NCI-H2171 (cell line): ENCODE data around the gene OARD1.
"Not testable (repeated sequence)": the region's sequence is repeated elsewhere in the genome, so short reads cannot be mapped to it uniquely, and the experiment has no call there.

Experiments used
- DNase-seq: peaks from one replicate; lab custom pipeline; 2025; lab: John Stamatoyannopoulos, UW

The OARD1 gene

GRCh38 chr6:41025966-41026530 lies 46.1 kb downstream of the OARD1 start:
- DNase-seq: no peak

- DNase-seq: no peak
Measured at GRCh38 chr6:41023114-41023513, 49.0 kb downstream of the OARD1 start.

- no peak for DNase-seq
Measured at GRCh38 chr6:41022294-41022693, 49.9 kb downstream of the OARD1 start.

- no peak for DNase-seq
Measured at GRCh38 chr6:41021832-41022231, 50.3 kb downstream of the OARD1 start.

GRCh38 chr6:41017663-41018062 lies 54.5 kb downstream of the OARD1 start:
- no peak for DNase-seq

GRCh38 chr6:41015860-41016259 lies 56.3 kb downstream of the OARD1 start:
- DNase-seq: not testable (repeated sequence)

- no peak for DNase-seq
Measured at GRCh38 chr6:41014780-41015179, 57.4 kb downstream of the OARD1 start.
